Measurements from ENCODE around the gene DBH.

Gene DBH

DNA sequence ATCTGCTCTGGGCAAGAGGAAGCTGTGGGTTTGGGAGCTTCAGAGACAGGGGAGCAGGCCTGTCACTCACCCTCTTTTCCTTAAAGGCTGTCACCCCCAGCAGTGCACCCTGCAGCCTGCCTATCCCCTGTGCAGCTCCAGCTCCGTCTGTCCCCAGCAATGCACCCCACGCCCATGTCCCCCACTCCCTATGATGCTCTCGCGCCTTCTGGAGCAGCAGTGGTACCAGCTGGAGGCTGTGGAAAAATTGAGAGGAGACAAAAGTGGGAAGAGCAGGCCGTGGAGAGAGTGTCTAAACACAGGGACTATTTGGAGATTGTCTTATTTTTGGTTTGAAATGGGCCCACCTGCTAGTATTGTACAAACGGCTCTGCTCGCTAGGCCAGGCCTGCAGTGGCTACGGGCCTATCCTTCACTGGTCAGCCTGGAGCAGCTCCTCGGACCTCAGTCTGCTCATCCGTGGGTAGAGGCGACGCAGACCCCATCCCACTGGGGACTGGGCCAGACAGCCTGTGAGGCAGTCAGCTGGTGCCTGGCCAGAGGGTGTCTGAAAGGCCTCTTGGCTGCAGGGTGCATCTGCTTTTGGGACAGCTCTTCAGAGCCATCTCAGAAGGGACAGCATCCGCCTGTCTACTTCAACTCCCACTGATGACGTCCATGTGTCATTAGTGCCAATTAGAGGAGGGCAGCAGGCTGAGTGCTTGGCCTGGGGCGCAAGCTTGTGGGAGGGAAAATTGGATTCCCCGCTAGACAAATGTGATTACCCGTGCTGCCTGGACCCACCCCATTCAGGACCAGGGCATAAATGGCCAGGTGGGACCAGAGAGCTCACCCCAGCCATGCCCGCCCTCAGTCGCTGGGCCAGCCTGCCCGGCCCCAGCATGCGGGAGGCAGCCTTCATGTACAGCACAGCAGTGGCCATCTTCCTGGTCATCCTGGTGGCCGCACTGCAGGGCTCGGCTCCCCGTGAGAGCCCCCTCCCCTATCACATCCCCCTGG, at the start of gene DBH:
DBH (plus strand) TSS at position 831 of the 999 bp plus-strand sequence; CDS start at position 840, 9 bp downstream.
- DNase-seq, result no peak
- intact Hi-C loops (cut with DNase I), result no loop called here

DNA sequence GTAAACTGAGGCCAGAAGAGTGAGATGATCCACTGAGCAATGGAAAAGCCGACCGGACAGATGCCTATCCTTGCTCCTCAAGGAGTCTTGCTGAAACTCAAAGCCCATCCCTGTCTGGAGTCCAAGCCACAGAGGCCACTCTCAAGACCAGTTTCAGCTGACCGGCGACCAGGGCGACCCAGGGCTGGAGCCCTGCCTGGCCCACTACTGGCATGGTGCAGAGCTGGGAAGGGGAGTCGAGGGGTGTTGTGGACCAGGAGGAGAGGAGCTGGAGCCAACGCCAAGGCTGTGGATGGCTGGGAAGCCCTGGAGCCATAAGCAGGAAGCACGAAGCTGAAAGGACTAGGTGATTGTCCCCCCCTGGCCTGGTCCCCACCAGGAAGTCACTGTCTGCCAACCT, 49.1 kb upstream of the DBH start:
- intact Hi-C loops (cut with DNase I), result no loop called here
- no peak for DNase-seq

DNA sequence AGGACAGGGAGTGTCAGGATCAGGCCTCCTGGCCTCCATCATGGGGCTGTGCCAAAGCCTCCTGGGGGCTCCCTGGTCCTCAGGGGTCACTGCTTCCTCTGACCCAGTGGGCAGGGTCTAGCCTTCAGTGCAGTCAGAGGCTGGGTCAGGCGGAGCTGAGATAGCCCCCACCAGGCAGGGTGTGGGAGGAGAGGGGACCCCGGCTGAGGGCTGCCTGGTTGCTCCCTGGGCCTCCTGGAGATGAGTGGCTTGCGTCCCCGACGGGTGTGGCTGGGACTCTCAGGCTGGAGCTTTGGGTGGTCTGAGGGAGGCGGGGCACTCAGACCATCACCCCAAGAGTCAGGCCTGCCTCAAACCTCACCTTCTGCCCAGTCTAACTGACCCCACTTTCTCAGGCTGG, 48.7 kb upstream of the DBH start:
- DNase-seq, result no peak
- intact Hi-C loops (cut with DNase I), result no loop called here

DNA sequence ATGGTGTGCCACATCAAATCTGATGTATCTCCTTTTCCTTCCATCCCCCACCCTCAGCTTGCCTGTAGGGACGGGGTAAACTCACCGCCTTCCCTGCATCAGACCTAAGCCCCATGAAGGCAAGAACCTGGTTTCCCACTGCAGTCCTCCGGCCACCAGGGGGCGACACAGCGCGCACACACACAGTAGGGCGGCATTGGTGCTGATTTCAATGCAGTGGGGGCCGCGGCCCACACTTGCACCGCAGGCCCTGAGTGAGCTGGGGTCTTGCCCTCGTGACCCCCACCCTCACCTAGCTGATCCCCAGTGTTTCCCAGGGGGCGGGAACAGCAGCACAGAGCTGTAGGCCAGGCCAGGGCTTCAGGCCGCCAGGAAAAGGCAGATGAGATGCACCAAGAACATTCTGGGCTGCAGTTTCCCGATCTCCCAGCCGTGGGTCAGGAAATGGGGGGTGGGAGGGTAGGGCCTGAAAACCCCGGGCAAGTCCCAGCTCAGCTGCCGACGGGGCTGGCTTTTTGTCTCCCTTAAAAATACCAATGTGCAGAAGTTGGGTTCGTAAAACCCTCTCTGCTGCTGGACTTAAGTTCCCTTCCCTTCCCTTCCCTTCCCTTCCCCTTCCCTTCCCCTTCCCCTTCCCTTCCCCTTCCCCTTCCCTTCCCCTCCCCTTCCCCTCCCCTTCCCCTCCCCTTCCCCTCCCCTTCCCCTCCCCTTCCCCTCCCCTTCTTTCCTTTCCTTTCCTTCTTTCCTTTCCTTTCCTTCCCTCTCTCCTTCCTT, 46.5 kb upstream of the DBH start:
- intact Hi-C loops (cut with DNase I), result no loop called here
- no peak for DNase-seq

DNA sequence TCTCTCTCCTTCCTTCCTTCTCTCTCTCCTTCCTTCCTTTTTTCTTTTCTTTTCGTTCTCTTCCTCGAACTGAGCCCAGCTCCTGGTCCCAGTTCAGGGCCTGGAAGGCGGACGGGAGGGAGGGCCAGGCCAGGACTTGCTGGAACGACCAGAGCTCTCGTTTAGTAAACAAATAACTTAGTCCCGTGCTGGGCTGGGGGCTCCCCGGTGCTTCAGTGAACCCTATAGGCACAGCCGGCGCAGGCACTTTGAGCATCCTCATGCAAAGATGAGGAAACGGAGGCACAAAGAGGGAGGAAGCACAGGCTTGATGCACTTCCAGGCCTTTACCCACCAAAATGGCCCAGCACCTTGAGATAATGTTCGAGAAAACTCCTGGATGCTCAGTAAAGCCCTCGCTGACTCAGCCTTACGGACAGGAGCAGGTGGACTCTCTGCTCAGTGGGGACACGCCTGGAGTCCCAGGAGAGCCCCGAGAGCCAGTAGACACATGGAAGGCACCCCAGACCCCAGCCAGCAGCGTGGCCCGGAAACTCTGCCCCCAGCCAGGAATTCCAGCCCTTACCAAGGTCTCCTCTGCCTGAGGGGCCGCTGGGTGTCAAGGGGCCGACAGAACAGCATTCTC, 45.8 kb upstream of the DBH start:
- intact Hi-C loops (cut with DNase I), result no loop called here

DNA sequence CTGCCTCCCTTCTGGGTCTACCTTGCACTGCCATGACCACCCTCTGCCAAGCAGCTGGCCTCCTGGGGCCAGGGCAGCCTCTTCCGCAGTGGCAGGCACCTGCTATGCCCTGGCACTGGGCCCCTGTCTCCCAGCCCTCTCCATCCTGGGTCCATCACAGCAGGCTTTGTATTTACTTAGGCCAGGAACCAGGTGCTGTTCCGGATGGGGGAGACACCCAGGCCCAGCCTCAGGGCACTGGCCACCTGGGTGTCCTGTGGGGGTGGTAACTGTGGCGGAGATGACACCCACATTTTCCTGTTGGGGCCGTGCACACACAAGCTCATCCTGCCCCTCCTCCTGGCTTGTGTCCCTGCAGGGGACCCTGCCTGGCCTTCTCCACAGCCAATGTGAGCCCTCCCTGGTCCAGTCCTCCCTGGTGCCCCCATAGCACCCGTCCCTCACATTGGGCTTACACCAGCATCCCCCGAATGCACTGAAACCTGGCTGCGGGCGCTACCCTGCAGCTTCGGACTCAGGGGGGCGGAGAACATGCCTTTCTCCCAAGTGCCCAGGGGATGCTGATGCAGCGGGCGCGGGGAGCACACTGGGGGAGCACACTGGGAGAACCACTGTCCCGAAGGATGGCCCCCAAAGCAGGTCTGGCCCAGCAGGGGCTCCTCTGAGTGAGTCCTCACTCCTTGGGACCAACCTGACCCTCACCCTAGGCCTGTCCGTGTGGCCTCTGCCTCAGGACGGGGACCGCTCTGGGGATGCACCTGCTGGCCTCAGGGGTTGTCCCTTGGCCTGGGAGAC, 44.9 kb upstream of the DBH start:
- intact Hi-C loops (cut with DNase I), result no loop called here
- DNase-seq, result no peak

More for the DNA sequence above, 45.8 kb upstream of the DBH start:
- DNase-seq, result no peak

DNA sequence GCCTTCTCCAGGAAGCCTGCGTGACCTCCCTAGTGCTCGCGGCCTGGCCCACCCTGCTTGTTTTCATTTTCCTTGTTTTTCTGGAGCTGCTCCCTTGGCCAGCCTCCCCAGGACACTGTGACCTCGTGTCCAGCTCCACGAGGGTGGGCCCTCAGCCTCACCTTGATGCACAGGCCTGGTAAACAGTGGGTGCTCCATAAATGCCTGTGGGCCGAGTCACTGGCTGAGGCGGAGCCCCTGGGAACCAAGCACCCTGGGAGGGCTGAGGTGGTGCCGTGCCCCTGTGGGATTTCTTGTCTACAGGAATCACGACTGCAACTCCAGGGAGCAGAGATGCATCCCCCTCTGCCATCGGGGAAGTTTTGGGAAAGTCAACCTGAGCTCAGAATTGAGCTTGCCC, 44.2 kb upstream of the DBH start:
- DNase-seq, result no peak
- intact Hi-C loops (cut with DNase I), result no loop called here

DNA sequence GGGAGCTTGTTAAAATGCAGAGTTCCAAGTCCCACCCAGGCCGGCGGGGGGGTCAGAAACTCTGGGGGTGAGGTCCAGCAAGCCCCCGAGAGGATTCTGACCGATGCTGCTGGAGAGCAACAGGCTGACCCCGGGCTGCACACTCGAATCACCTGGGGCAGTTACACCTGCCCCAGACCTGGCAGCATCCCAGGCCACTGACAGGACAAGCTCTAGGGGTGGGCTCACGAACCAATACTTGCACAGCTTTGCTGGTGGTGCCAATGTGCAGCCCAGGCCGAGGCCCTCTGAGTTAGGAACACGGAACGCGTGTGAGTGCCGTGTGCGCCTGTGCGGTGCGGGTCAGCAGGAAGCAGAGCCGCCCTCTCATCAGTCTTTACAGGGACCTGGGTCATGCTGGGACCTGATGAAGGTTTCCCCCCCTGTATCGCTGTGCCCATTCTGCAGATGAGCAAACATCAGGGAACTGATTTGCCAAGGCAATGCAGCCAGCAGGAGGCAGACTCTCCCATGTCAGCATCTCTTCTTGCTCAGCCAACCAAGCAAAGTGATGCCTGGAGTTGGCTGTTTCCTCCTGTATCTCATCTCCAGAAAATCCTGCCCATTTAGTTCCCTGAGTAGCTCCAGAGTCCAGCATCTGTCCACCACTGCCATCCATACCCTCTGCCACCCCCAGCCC, 43.3 kb upstream of the DBH start:
- intact Hi-C loops (cut with DNase I), result no loop called here
- DNase-seq, result no peak

DNA sequence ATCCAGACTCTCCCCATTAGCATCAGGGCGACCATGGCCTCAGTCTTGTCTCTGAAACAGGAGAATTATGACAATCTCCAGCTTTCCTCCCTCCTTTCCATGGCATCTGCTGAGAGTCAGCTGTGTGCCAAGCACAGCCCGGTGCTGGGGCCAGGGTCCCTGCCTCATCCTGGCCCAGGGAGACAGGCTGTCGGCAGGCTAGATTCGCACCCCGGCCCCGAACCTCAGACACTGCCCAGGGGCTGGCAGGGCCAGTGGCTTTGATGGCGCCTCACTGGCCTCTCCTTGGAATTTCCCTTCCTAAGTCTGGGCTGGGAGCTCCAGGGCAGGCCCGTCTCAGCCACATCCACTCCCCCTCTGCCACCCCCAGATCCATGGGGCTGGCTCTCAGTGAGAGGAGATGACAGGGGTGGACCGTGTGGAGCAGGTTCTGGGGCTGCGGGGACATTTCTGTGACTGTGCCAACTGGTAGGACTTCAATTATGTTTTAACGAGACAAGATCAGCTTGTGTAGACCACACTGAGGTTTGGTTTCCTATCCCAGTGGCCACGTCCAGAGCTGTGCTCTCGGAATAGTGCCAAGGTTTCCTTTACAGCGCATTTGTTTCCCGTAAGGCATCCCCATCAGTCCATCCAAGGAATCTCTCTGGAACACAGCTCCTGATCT, 42.4 kb upstream of the DBH start:
- no peak for DNase-seq
- intact Hi-C loops (cut with DNase I), result no loop called here

DNA sequence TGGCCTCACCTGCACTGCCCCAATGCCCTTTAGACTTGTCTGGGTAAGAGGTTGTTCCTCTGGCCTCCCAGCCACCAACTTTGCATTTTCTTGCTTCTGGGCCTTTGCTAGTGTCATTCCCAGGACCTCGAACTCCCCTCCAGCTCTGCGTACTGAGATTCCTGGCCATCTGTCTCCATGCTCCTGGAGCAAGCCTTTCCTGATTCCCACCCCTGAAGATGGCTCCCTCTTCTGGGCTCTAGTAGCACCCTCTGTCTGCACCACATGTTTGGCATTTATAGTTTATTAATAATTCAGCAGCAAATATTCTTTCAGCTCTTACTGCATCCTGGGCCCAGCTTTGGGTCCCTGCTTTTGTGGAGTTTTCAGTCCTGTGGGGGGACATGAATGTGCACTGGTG, 41.9 kb upstream of the DBH start:
- intact Hi-C loops (cut with DNase I), result no loop called here

DNA sequence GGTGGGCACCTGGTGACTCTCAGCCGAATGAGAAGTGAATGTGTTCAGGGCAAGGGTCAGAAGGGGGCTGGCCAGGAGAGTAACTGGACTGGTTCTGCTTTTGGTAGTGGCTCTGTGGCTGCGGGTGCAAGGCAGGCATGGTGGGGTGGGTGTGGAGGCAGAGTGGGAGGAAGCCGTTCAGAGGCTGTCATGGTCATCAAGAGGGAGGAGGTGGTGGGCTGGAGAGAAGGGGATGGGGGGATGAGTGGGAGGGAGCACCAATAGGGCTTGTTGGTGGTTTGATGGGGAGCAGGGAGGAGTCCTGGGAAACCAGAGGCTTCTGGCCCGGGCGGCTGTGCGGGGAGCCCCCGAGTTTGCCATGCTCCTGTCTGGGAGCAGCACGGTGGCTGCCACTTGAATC, 40.3 kb upstream of the DBH start:
- intact Hi-C loops (cut with DNase I), result no loop called here
- DNase-seq, result no peak

More for the DNA sequence above, 41.9 kb upstream of the DBH start:
- no peak for DNase-seq

DNA sequence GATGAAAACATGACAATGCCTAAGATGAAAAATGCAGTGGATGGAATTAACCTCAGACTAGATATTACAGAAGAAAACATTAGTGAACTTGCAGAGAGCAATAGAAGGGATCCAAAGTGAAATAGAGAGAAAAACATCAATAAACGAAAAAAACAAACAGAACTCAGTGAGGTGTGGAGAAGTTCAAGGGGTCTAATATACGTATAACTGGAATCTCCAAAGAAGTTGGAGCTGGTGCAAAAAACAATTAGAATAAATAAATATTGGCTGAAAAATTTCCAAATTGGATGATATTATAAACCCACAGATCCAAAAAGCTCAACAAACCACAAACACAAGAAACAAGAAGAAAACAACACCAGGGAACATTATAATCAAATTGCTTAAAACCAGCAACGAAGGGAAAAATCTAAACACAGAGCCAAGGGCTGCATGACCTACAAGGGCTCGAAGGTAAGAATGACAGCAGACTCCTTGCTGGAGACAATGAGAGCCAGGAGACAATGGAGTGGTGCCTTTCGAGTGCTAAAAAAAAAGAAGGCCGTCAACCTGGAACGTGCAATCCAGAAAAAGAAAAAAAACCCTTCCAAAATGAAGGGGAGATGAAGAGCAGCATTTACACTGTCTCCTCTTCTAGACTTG, 38.7 kb upstream of the DBH start:
- DNase-seq, result no peak
- intact Hi-C loops (cut with DNase I), result no loop called here

DNA sequence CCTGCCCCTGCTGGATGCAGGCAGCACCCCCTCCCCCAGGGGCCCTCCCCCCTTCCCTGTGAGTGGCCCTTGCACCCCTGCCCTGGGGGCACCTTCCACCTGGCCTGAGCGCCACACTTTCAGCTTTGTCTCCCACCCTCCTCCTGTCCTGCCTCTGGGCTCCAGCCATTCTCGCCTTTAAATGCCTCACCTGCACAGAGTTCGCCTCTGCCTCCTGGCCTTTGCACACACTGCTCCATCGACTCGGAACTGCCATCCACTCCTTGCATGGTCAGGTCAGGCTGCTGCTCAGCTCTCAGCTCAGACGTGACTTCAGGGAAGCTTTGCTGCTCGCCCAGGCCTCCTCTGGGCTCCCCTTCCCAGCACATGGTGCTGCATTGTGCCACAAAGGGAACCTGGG, 37.2 kb upstream of the DBH start:
- DNase-seq, result no peak

DNA sequence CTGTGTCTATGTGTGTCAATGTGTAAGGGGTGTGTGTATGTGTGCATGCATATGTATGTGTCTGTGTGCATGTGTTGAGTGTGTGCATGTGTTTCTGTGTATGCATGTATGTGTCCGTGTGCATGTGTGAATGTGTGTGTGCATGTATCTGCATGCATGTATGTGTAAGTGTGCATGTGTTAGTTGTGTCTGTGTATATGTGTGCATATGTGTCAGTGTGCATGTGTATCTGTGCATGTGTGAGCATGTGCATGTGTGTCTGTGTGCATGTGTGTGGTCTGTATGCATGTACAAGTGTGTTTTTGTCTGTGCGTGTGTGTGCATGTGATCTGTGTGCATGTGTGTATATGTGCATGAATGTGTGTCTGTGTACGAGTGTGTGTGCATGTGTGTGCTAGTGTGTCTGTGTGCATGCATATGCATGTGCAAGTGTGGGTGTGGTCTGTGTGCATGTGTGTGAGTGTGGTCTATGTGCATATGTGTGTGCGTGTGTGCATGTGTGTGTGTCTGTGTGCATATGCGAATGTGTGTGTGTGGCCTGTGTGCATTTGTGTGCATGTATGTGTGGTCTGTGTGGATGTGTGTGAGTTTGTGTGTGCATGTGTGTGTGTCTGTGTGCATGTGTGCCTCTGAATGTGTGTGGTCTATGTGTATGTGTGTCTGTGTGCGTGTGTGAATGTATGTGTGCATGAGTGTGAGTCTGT, 36.5 kb upstream of the DBH start:
- no peak for DNase-seq
- intact Hi-C loops (cut with DNase I), result no loop called here

More for the DNA sequence above, 37.2 kb upstream of the DBH start:
- intact Hi-C loops (cut with DNase I), result no loop called here

DNA sequence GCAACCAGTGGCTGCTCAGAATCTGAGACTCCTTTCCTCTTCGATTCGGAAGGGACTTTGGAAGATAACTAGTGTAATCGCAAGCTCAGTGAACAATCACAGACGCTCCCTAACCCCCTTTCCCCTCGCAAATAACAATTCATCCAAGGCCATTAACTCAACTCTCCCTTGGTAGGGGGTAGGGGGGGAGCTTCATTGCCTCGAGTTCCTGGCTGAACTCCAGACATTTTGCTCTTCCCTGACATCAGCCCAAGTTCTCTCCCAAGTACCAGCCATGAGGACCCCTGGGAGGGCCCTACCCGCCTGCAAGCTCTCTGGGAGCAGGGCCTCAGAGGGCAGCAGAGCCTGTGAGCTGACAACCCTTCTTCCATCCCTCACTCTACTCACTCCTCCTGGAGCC, 35.4 kb upstream of the DBH start:
- intact Hi-C loops (cut with DNase I), result no loop called here
- no peak for DNase-seq

DNA sequence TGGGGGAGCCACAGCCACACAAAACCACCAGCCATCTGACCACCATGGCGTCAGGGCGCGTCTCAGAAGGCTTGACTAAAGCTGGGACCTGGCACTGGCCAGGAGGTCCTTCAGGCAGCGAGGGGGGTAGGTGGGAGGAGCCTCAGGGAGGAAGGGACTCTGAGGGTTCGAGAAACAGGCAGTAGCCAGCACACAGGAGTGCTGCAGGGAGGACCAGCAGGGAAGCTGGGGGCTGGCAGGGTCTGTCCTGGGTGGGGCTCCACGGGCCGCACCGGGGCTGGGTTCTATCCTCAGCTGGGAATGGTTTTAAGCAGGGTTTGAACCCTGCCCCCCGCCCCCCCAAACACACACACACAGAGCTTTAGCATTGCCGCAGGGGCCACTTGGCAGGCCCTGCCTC, 34.4 kb upstream of the DBH start:
- intact Hi-C loops (cut with DNase I), result no loop called here
- no peak for DNase-seq

DNA sequence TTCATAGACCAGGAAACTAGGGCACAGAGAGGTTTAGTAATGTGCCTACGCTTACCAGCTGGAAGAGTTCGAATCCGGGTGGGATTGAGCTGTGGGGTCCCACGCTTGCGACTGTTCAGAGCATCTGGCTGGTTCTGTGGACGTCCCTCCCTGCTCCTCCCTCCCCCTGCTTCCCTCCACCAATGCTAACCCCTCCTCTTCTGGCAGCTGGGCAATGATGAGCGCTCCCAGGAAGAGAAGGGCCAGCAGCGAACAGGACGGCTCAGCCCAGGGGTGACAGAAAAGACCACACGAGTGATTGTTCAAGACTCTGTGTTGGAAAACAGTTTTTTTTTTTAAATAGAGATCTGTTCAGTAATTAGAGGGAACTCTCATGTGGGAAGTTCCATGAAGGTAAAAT, 33.9 kb upstream of the DBH start:
- intact Hi-C loops (cut with DNase I), result no loop called here
- no peak for DNase-seq

All from head of caudate nucleus (tissue), 42 donors.